GOT3 (cell line): Measurements from ENCODE around the gene NSUN7.

Experiments used
- DNase-seq: peaks from one replicate; lab custom pipeline; 2025; ENCODE audit warnings: mixed read lengths; lab: John Stamatoyannopoulos, UW

Gene NSUN7

DNA sequence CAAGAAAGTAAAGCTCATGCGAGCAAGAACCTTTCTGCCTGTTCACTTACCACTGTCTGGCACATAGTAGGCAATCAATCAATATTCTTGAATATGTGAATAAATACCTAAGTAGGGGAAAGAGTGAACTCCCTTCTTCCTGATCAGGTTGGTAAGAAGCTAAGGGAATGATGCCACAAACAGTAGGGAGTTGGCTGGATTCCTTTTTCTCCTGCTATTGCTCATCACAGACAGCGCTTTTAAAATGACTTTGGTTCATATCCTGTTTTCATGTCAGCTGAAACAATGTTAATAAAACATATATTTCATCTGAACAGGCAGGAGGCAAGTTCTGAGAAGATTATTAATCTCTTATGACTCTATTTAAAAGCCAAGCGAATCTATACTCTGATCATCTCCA is 99.2 kb downstream of the NSUN7 start:
- no peak for DNase-seq

GRCh38 chr4:40850496-40850895 is 100.7 kb downstream of the NSUN7 start:
- no peak for DNase-seq

DNA sequence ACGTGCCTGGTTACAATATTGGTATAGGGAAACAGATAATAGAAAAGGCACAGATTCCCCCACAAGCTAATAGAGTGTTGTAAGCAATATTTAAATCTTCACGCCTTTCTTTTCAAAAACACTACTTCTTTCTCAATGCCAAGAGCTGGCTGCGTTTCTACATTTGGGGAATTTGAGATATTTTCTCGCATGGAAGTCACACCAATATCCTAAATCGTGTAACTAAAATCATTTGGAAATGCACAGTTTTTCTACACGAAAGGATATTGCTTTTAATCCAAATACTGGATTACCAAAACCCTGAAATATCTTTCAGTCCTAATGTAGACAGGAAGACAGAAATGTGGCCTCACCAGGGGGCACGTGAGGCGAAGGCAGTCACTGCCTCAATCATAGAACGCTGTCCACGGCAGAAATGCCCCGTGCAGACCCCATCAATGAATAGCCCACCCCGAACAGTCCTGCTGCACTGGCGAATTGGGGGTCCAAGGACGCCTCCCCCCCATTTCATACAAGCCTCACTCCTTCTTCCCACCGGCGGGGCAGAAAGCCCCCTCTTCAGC is 106.6 kb downstream of the NSUN7 start:
- no peak for DNase-seq

DNA sequence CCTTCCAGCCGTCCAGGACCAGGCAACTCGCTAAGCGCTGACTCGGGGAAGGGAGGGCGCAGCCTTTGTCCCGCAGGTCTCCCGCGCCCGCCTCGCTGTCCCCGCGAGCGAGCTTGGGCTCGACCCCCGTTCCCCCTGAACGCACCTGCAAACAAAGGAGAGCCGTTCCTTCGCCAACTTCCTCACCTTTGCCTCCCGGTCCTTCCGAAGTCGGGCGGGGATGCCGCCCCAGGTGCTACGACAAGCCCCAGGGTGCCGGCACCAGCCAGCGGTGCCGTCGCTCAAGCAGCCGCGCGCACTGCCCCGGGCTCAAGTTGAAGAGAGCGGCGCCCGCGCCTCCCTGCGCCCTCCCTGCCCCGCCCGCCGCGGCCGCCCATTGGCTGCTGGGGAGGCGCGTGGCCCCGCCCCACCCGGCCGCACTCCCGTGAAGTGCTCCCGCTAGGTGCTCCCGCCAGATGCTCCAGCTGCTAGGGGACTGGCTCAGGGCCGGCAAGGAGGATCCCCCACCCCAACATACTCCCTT is 107.1 kb downstream of the NSUN7 start:
- DNase-seq, result no peak

DNA sequence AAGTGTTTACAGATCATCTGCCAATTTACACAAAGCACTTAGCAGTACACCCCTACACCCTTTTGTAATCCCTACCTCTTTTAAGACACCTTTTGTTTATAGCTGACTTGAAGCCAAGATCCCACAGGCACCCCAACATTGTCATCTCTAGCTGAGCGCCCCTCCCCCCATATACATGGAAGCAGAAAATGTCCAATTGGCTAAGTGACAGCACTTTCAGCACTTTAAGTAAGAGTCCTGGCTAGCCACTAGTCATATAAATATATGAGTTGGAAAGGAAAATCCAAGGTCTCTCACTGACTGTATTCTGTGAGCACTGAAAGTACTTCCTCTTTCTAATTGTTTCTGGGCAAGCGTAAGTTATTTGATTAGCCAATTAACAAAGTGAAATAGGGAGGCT is 108.2 kb downstream of the NSUN7 start:
- no peak for DNase-seq

DNA sequence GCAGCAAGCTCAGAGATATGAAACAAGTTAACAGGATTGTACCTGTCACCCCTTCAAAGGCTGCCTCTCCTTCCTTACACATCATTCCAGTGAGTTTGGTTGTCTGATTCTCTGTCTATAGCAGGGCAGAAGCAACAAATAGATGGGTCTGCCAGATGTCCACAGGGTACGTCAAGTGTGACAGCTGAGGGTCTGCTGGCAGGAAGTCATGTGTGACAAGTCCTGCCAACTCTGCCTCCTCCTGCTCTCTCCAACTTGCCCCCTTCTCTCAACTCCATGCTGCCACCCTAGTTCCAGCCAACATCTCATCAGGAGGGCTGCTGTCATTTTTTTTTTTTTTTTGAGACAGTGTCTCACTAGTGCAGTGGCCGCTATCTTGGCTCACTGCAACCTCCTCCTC is 109.2 kb downstream of the NSUN7 start:
- no peak for DNase-seq
